SK-N-SH (cell line): ENCODE results near the gene TRMT10B. TPM values are rescaled to one million over a fixed set of nuclear protein-coding genes. Genes with fewer than 3 reads are reported as not detected.

ENCODE experiments used
- CTCF ChIA-PET: fragments of 300-600, 350-600 bp; formaldehyde crosslinking; extraction: SDS; loops from one replicate; lab custom pipeline; 2021; lab: Yijun Ruan, JAX
- POLR2A ChIA-PET: fragments of 350-600 bp; sonication (Branson Sonifier 250); formaldehyde crosslinking; extraction: SDS; loops from one replicate; lab custom pipeline; 2020; ENCODE audit warnings: antibody characterized with exemption, inconsistent platforms; lab: Yijun Ruan, JAX
- DNase-seq: peaks from one replicate; pipeline ENCODE4 v3.0.0; 2012
- H2AFZ ChIP-seq: fragments of 200-600 bp; sonication (generic); 2 replicates; pipeline ENCODE4 v1.8.1; 2016; ENCODE audit warnings: antibody characterized with exemption, mild to moderate bottlenecking, low read depth
- H3F3A ChIP-seq: fragments of 200-600 bp; sonication (generic); replicated peaks from 2 replicates; pipeline ENCODE3; 2016; ENCODE audit warnings: antibody characterized with exemption, mild to moderate bottlenecking; ENCODE audit not compliant: insufficient read depth
- H3K27ac ChIP-seq, 2 experiments: fragments of 200-500 bp in 1 of 2; fragments of 200-600 bp in 1 of 2; sonication (Bioruptor generic) in 1 of 2; sonication (generic), shearing (Covaris generic) in 1 of 2; 2 replicates each; pipeline versions ENCODE4 v1.5.1 to v1.6.1; 2014 to 2016; ENCODE audit warnings: low read depth in 2 of 2, inconsistent platforms in 1 of 2, low read length in 1 of 2, mild to moderate bottlenecking in 1 of 2, mixed read lengths in 1 of 2
- H3K27me3 ChIP-seq: fragments of 200-600 bp; sonication (generic), shearing (Covaris generic); 2 replicates; pipeline ENCODE4 v1.6.1; 2016; ENCODE audit warnings: mixed run types; ENCODE audit not compliant: insufficient read depth
- H3K36me3 ChIP-seq, 2 experiments: fragments of 200-500 bp in 1 of 2; fragments of 200-600 bp in 1 of 2; sonication (Bioruptor generic) in 1 of 2; sonication (generic) in 1 of 2; replicated peaks in 1 of 2; 2 replicates each; pipeline versions ENCODE3 to v1.5.1; 2014 to 2016; ENCODE audit warnings: low read length in 1 of 2, mild to moderate bottlenecking in 1 of 2; ENCODE audit not compliant: insufficient read depth in 2 of 2, control insufficient read depth in 1 of 2
- H3K4me1 ChIP-seq, 2 experiments: fragments of 200-500 bp in 1 of 2; fragments of 200-600 bp in 1 of 2; sonication (Bioruptor generic) in 1 of 2; sonication (generic), shearing (Covaris generic) in 1 of 2; 2 replicates each; pipeline versions ENCODE4 v1.5.1 to v1.6.1; 2014 to 2016; ENCODE audit warnings: low read depth in 1 of 2, low read length in 1 of 2, mixed run types in 1 of 2; ENCODE audit not compliant: insufficient read depth in 2 of 2, control insufficient read depth in 1 of 2
- H3K4me2 ChIP-seq: fragments of 200-600 bp; sonication (generic), shearing (Covaris generic); 2 replicates; pipeline ENCODE4 v1.6.1; 2017; ENCODE audit warnings: mixed run types
- H3K4me3 ChIP-seq, 2 experiments: fragments of 200-500 bp in 1 of 2; fragments of 200-600 bp in 1 of 2; sonication (Bioruptor generic) in 1 of 2; sonication (generic), shearing (Covaris generic) in 1 of 2; 2 replicates each; pipeline versions ENCODE4 v1.5.1 to v1.8.1; 2014 to 2016; ENCODE audit warnings: low read depth in 2 of 2, inconsistent platforms in 1 of 2, low read length in 1 of 2, mild to moderate bottlenecking in 1 of 2, mixed read lengths in 1 of 2, moderate library complexity in 1 of 2
- H3K79me2 ChIP-seq: fragments of 200-600 bp; sonication (generic); 2 replicates; pipeline ENCODE4 v1.8.1; 2017; ENCODE audit warnings: mild to moderate bottlenecking; ENCODE audit not compliant: insufficient read depth
- H3K9ac ChIP-seq: fragments of 200-600 bp; sonication (generic); 2 replicates; pipeline ENCODE4 v1.6.1; 2017; ENCODE audit warnings: mixed run types
- H3K9me2 ChIP-seq: fragments of 200-600 bp; sonication (generic); 2 replicates; pipeline ENCODE4 v1.6.1; 2017; ENCODE audit warnings: mixed run types
- H3K9me3 ChIP-seq: fragments of 200-600 bp; sonication (generic); 2 replicates; pipeline ENCODE4 v1.6.1; 2017; ENCODE audit warnings: mixed run types, mild to moderate bottlenecking, moderate library complexity
- H4K20me1 ChIP-seq: fragments of 200-600 bp; sonication (generic); 2 replicates; pipeline ENCODE4 v1.6.1; 2017; ENCODE audit warnings: mild to moderate bottlenecking, mixed run types; ENCODE audit not compliant: insufficient read depth
- CHD2 ChIP-seq: fragments of 150-350 bp; IDR thresholded peaks from 2 replicates; pipeline ENCODE4 v1.6.1; 2018; ENCODE audit warnings: low read length; ENCODE audit not compliant: partially characterized antibody
- ELF1 ChIP-seq: IDR thresholded peaks from 2 replicates; pipeline ENCODE4 v1.4.0; 2012
- EZH2phosphoT487 ChIP-seq: fragments of 200-600 bp; sonication (generic); IDR thresholded peaks from 2 replicates; pipeline ENCODE4 v1.6.1; 2017; ENCODE audit warnings: low read depth, mixed run types, mild to moderate bottlenecking, antibody characterized with exemption, moderate library complexity, borderline replicate concordance
- FOXJ3 ChIP-seq: sonication (generic); formaldehyde crosslinking; IDR thresholded peaks from 2 replicates; pipeline ENCODE4 v1.5.1; 2020; ENCODE audit warnings: mild to moderate bottlenecking, missing genetic modification reagents
- FOXM1 ChIP-seq: IDR thresholded peaks from 2 replicates; pipeline ENCODE4 v1.4.0; 2012; ENCODE audit warnings: low read depth, mild to moderate bottlenecking
- GABPA ChIP-seq: IDR thresholded peaks from 2 replicates; pipeline ENCODE4 v1.4.0; 2012; ENCODE audit warnings: low read depth, mild to moderate bottlenecking
- MXI1 ChIP-seq: IDR thresholded peaks from 2 replicates; pipeline ENCODE4 v1.6.1; 2012; ENCODE audit warnings: mild to moderate bottlenecking, low read depth, low read length, improper control_type of control experiment
- POLR2AphosphoS5 ChIP-seq: IDR thresholded peaks from 2 replicates; pipeline ENCODE4 v1.6.1; 2012; ENCODE audit warnings: low read depth, low read length
- RAD21 ChIP-seq: IDR thresholded peaks from 2 replicates; pipeline ENCODE4 v1.6.1; 2012; ENCODE audit warnings: mild to moderate bottlenecking, low read length
- RCOR1 ChIP-seq: fragments of 150-350 bp; IDR thresholded peaks from 2 replicates; pipeline ENCODE4 v1.6.1; 2017; ENCODE audit warnings: antibody characterized with exemption, low read length
- RFX5 ChIP-seq: IDR thresholded peaks from 2 replicates; pipeline ENCODE4 v1.6.1; 2012; ENCODE audit warnings: mild to moderate bottlenecking, improper control_type of control experiment, low read length
- SIN3A ChIP-seq: IDR thresholded peaks from 2 replicates; pipeline ENCODE4 v1.6.1; 2012; ENCODE audit warnings: low read depth, mild to moderate bottlenecking, low read length, moderate library complexity, borderline replicate concordance
- TAF1 ChIP-seq: IDR thresholded peaks from 2 replicates; pipeline ENCODE4 v1.6.1; 2012; ENCODE audit warnings: low read depth, mild to moderate bottlenecking, low read length, moderate library complexity, borderline replicate concordance
- TEAD4 ChIP-seq: IDR thresholded peaks from 2 replicates; pipeline ENCODE4 v1.4.0; 2012; ENCODE audit warnings: mild to moderate bottlenecking, borderline replicate concordance; ENCODE audit not compliant: insufficient read depth
- YY1 ChIP-seq: IDR thresholded peaks from 2 replicates; pipeline ENCODE4 v1.4.0; 2012; ENCODE audit warnings: low read depth, mild to moderate bottlenecking
- WGBS: methylation state at CpG from one replicate; pipeline ENCODE4 v1.1.6; 2017; ENCODE audit warnings: low lambda C conversion rate; 5-methylcytosine and 5-hydroxymethylcytosine counted together
- polyA plus RNA-seq, 3 experiments: library from polyadenylated mRNA; depleted of rRNA; stranded (reverse); fragments of >200 nt; gene quantifications; 2 replicates each; pipeline ENCODE4 v1.2.3, GENCODE V29; 2012
- TF ChIP-seq, protein P1 (sequence below): fragments of 150-350 bp; IDR thresholded peaks from 2 replicates; pipeline ENCODE4 v1.6.1; 2016; ENCODE audit warnings: mild to moderate bottlenecking, low read depth, low read length
- TF ChIP-seq, protein P2 (sequence below): fragments of 150-350 bp; IDR thresholded peaks from 2 replicates; pipeline ENCODE4 v1.6.1; 2017; ENCODE audit warnings: antibody characterized with exemption, low read length, low read depth, borderline replicate concordance
- TF ChIP-seq, protein P3 (sequence below): IDR thresholded peaks from 2 replicates; pipeline ENCODE4 v1.4.0; 2012; ENCODE audit warnings: low read depth, borderline replicate concordance
- TF ChIP-seq, protein P4 (sequence below): IDR thresholded peaks from 2 replicates; pipeline ENCODE4 v1.4.0; 2012; ENCODE audit warnings: low read depth
- TF ChIP-seq, protein P5 (sequence below): IDR thresholded peaks from 2 replicates; pipeline ENCODE4; 2012
- TF ChIP-seq, protein P6 (sequence below): IDR thresholded peaks from 2 replicates; pipeline ENCODE4 v1.6.1; 2012; ENCODE audit warnings: mild to moderate bottlenecking, low read depth, low read length, moderate library complexity
- TF ChIP-seq, protein P7 (sequence below): IDR thresholded peaks from 2 replicates; pipeline ENCODE4 v1.4.0; 2012; ENCODE audit warnings: low read depth, borderline replicate concordance

Gene TRMT10B
- polyA plus RNA-seq, 1 of the 3 experiments (the other 2 are of a cell fraction), result 7.3 TPM

DNA sequence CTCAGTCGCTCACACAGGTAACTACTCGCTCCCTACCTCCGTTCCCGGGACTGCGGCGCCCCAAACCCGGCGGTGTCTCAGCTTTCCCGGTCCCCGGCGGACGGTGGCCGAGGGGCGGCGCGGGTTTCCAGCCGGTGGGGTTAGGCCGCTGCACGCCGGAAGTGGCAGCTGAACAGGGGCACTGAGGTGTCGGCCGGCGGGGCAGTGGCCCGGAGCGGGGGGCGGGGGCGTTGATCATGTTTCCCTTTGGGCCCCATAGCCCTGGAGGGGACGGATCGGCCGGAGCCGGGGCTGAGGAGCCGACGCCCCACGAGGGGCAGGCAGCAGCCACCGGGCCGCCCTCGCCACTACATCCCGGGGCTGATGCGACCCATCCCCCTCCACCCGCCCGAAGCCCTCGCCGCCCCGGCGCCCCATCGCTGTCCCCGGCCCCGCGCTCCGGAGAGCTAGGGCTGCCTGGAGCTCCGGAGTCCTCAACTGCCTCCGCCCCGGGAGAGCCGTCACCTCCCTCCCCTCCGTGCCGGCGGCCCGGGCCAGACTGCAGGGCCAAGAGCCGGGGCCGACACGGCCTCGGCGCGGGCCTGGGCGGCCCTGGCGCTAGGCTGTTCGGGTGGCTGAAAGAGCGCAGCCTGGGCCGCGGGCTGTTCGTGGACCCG, 47.2 kb downstream of the TRMT10B start, which contains the start of gene DCAF10:
TSS of gene DCAF10 (plus strand) at position 167 of the 656 bp plus-strand sequence. CDS start at position 237, 70 bp downstream.
- POLR2A ChIA-PET, result interaction anchor here (0.6 to 1.6 kb wide), 4 partner anchors 9 to 250 kb away, joined by 3 to 9 read pairs (median 4); partner anchors contain the start of gene EXOSC3
- peak within 1 kb of the TSS; percentile 93 for H3K4me2 ChIP-seq
- DNase-seq, result peak; percentile 94
- H3K79me2 ChIP-seq, result peaks cover 51% of the 10 kb centered on the region
- no peaks in the 10 kb centered on the region for H3F3A ChIP-seq
- WGBS, result 4% methylated on average over 21 of the region's 72 CpGs
- no peaks in the 10 kb centered on the region for H3K27me3 ChIP-seq
- H3K9ac ChIP-seq, result peak within 1 kb of the TSS; percentile 89
- peaks cover 3 to 20% of the 10 kb centered on the region in 2 experiments for H3K36me3 ChIP-seq
- CTCF ChIA-PET, result interaction anchor here (0.6 to 1.5 kb wide), 4 partner anchors 10 to 209 kb away, joined by 3 to 5 read pairs (median 4); partner anchors contain the start of gene TOMM5
- H3K4me1 ChIP-seq, result peaks cover 6 to 13% of the 10 kb centered on the region in 2 experiments; a peak in 3 of 4 replicates
- peak within 1 kb of the TSS; percentile 63 to 93 for H3K4me3 ChIP-seq
- H4K20me1 ChIP-seq, result peaks cover 35% of the 10 kb centered on the region
- no peaks in the 10 kb centered on the region for H3K9me3 ChIP-seq
- peak within 1 kb of the TSS; percentile 66 to 84 for H3K27ac ChIP-seq
- H3K9me2 ChIP-seq, result no peaks in the 10 kb centered on the region
- peak within 1 kb of the TSS; percentile 99 for H2AFZ ChIP-seq
- no peak for TF ChIP-seq TEAD4
- TF ChIP-seq, protein P1, sequence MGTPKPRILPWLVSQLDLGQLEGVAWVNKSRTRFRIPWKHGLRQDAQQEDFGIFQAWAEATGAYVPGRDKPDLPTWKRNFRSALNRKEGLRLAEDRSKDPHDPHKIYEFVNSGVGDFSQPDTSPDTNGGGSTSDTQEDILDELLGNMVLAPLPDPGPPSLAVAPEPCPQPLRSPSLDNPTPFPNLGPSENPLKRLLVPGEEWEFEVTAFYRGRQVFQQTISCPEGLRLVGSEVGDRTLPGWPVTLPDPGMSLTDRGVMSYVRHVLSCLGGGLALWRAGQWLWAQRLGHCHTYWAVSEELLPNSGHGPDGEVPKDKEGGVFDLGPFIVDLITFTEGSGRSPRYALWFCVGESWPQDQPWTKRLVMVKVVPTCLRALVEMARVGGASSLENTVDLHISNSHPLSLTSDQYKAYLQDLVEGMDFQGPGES, result no peak
- TF ChIP-seq RAD21, result no peak
- TF ChIP-seq POLR2AphosphoS5, result peak; percentile 85
- peak; percentile 92 for TF ChIP-seq SIN3A
- TF ChIP-seq GABPA, result peak; percentile 93
- TF ChIP-seq, protein P2, sequence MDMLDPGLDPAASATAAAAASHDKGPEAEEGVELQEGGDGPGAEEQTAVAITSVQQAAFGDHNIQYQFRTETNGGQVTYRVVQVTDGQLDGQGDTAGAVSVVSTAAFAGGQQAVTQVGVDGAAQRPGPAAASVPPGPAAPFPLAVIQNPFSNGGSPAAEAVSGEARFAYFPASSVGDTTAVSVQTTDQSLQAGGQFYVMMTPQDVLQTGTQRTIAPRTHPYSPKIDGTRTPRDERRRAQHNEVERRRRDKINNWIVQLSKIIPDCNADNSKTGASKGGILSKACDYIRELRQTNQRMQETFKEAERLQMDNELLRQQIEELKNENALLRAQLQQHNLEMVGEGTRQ, result no peak
- peak; percentile 67 for TF ChIP-seq RCOR1
- TF ChIP-seq FOXJ3 (CRISPR knock-in tag), result 0 out of 2 replicates have a peak, but pooled peaks have one; percentile 24
- TF ChIP-seq, protein P3, sequence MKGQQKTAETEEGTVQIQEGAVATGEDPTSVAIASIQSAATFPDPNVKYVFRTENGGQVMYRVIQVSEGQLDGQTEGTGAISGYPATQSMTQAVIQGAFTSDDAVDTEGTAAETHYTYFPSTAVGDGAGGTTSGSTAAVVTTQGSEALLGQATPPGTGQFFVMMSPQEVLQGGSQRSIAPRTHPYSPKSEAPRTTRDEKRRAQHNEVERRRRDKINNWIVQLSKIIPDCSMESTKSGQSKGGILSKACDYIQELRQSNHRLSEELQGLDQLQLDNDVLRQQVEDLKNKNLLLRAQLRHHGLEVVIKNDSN, result peak; percentile 39
- TF ChIP-seq MXI1, result peak; percentile 81; the same call in 1 of the 2 replicates
- TF ChIP-seq, protein P4, sequence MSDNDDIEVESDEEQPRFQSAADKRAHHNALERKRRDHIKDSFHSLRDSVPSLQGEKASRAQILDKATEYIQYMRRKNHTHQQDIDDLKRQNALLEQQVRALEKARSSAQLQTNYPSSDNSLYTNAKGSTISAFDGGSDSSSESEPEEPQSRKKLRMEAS, result peak; percentile 86
- TF ChIP-seq ELF1, result peak; percentile 76
- TF ChIP-seq, protein P5, sequence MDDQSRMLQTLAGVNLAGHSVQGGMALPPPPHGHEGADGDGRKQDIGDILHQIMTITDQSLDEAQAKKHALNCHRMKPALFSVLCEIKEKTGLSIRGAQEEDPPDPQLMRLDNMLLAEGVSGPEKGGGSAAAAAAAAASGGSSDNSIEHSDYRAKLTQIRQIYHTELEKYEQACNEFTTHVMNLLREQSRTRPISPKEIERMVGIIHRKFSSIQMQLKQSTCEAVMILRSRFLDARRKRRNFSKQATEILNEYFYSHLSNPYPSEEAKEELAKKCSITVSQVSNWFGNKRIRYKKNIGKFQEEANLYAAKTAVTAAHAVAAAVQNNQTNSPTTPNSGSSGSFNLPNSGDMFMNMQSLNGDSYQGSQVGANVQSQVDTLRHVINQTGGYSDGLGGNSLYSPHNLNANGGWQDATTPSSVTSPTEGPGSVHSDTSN, result peak; percentile 49
- peak; percentile 87 for TF ChIP-seq CHD2
- no peak for TF ChIP-seq FOXM1
- TF ChIP-seq, protein P6, sequence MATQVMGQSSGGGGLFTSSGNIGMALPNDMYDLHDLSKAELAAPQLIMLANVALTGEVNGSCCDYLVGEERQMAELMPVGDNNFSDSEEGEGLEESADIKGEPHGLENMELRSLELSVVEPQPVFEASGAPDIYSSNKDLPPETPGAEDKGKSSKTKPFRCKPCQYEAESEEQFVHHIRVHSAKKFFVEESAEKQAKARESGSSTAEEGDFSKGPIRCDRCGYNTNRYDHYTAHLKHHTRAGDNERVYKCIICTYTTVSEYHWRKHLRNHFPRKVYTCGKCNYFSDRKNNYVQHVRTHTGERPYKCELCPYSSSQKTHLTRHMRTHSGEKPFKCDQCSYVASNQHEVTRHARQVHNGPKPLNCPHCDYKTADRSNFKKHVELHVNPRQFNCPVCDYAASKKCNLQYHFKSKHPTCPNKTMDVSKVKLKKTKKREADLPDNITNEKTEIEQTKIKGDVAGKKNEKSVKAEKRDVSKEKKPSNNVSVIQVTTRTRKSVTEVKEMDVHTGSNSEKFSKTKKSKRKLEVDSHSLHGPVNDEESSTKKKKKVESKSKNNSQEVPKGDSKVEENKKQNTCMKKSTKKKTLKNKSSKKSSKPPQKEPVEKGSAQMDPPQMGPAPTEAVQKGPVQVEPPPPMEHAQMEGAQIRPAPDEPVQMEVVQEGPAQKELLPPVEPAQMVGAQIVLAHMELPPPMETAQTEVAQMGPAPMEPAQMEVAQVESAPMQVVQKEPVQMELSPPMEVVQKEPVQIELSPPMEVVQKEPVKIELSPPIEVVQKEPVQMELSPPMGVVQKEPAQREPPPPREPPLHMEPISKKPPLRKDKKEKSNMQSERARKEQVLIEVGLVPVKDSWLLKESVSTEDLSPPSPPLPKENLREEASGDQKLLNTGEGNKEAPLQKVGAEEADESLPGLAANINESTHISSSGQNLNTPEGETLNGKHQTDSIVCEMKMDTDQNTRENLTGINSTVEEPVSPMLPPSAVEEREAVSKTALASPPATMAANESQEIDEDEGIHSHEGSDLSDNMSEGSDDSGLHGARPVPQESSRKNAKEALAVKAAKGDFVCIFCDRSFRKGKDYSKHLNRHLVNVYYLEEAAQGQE, result peak; percentile 73
- no peak for TF ChIP-seq EZH2phosphoT487
- TF ChIP-seq YY1, result peak; percentile 79
- TF ChIP-seq TAF1, result peak; percentile 95
- TF ChIP-seq RFX5, result no peak
- TF ChIP-seq, protein P7, sequence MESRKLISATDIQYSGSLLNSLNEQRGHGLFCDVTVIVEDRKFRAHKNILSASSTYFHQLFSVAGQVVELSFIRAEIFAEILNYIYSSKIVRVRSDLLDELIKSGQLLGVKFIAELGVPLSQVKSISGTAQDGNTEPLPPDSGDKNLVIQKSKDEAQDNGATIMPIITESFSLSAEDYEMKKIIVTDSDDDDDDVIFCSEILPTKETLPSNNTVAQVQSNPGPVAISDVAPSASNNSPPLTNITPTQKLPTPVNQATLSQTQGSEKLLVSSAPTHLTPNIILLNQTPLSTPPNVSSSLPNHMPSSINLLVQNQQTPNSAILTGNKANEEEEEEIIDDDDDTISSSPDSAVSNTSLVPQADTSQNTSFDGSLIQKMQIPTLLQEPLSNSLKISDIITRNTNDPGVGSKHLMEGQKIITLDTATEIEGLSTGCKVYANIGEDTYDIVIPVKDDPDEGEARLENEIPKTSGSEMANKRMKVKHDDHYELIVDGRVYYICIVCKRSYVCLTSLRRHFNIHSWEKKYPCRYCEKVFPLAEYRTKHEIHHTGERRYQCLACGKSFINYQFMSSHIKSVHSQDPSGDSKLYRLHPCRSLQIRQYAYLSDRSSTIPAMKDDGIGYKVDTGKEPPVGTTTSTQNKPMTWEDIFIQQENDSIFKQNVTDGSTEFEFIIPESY, result 0 out of 2 replicates have a peak, but pooled peaks have one; percentile 42
